Thymus (tissue), 11 donors: Measurements from ENCODE around the gene GTF3C5. TPM values are rescaled to one million over a fixed set of nuclear protein-coding genes. Genes with fewer than 3 reads are reported as not detected.
"Not testable (repeated sequence)": the region's sequence is repeated elsewhere in the genome, so short reads cannot be mapped to it uniquely, and the experiment has no call there.

ENCODE experiments used
- DNase-seq, 9 donors: peaks; one replicate each; pipeline ENCODE4 v3.0.0-alpha.2; 2013; ENCODE audit warnings: low spot score in 9 of 9, low read depth in 6 of 9, missing footprints in 1 of 9
- H3K27ac ChIP-seq, 2 donors: one replicate each; pipeline ENCODE4 v1.5.1; 2013; ENCODE audit warnings: control low read depth in 1 of 2, low read depth in 1 of 2, low read length in 1 of 2, mild to moderate bottlenecking in 1 of 2, moderate library complexity in 1 of 2
- H3K27me3 ChIP-seq, 2 donors: one replicate each; pipeline ENCODE4 v1.5.1; 2013; ENCODE audit warnings: low read length in 1 of 2; ENCODE audit not compliant: control insufficient read depth in 2 of 2, insufficient read depth in 1 of 2
- H3K36me3 ChIP-seq, 2 donors: one replicate each; pipeline ENCODE4 v1.5.1; 2013; ENCODE audit warnings: low read length in 1 of 2, mild to moderate bottlenecking in 1 of 2, moderate library complexity in 1 of 2; ENCODE audit not compliant: control insufficient read depth in 2 of 2, insufficient read depth in 2 of 2
- H3K4me1 ChIP-seq, 2 donors: one replicate each; pipeline ENCODE4 v1.5.1; 2013; ENCODE audit warnings: low read length in 2 of 2; ENCODE audit not compliant: control insufficient read depth in 2 of 2, insufficient read depth in 2 of 2
- H3K4me3 ChIP-seq, 2 donors: one replicate each; pipeline ENCODE4 v1.5.1; 2013; ENCODE audit warnings: low read length in 2 of 2, control low read depth in 1 of 2, mild to moderate bottlenecking in 1 of 2
- H3K9me3 ChIP-seq, 2 donors: one replicate each; pipeline ENCODE4 v1.5.1; 2013; ENCODE audit warnings: low read length in 1 of 2, mild to moderate bottlenecking in 1 of 2; ENCODE audit not compliant: control insufficient read depth in 2 of 2, insufficient read depth in 1 of 2
- WGBS: extraction: QIAGEN DNeasy Blood & Tissue Kit; methylation state at CpG from one replicate; pipeline ENCODE4 v1.1.7; 2013; 5-methylcytosine and 5-hydroxymethylcytosine counted together
- polyA plus RNA-seq: library from polyadenylated mRNA; stranded (reverse); fragments of 200-250 nt; gene quantifications from one replicate; pipeline ENCODE4 v1.2.3, GENCODE V29; 2013
- total RNA-seq: library from RNA; stranded (reverse); fragments of 120-200 nt; gene quantifications from one replicate; pipeline ENCODE4 v1.2.4, GENCODE V29; 2013
- donor health status: healthy.

GTF3C5 gene
- total and polyA plus RNA-seq, 2 donors = 64.0 to 85.7 TPM

DNA sequence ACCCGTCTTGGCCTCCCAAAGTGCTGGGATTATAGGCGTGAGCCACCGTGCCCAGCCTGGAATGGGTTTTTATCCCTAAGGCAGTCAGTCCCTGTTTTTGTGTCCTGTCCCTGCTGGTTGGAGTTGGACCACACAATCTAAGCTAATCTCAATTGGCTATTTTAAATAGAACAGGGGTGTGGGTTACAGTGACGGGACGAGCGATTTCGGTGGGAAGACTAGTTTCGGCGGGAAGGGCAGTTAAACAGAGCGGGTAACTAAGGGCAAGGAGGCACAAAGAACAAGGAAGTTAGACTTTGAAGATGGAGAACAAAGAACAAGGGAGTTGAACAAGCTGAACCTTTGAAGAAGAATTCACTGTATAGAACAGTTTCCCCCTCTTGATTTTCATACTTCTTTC, 1.4 kb downstream of the GTF3C5 start:
- no peak for DNase-seq
- H3K27me3 ChIP-seq = no peaks in the 10 kb centered on the region
- peak overlapping the region; percentile 86 to 92 for H3K4me3 ChIP-seq
- WGBS = 81% methylated on average over 10 of the region's 10 CpGs
- H3K9me3 ChIP-seq = peaks cover 0 to 6% of the 10 kb centered on the region in 2 donors
- no peak overlapping the region for H3K27ac ChIP-seq
- H3K36me3 ChIP-seq = peaks cover 12 to 18% of the 10 kb centered on the region in 2 donors
- peaks cover 20 to 24% of the 10 kb centered on the region in 2 donors for H3K4me1 ChIP-seq

GRCh38 chr9:133035669-133036068, 4.9 kb downstream of the GTF3C5 start:
- Histone ChIP-seq H3K4me3 (no peak overlapping the region), H3K36me3 (peaks cover 14 to 21% of the 10 kb centered on the region in 2 donors), H3K27me3 (no peaks in the 10 kb centered on the region), H3K4me1 (peaks cover 16 to 17% of the 10 kb centered on the region in 2 donors), H3K27ac (no peak overlapping the region), H3K9me3 (no peaks in the 10 kb centered on the region)
- no peak for DNase-seq
- WGBS = 85% methylated on average over 6 of the region's 6 CpGs

DNA sequence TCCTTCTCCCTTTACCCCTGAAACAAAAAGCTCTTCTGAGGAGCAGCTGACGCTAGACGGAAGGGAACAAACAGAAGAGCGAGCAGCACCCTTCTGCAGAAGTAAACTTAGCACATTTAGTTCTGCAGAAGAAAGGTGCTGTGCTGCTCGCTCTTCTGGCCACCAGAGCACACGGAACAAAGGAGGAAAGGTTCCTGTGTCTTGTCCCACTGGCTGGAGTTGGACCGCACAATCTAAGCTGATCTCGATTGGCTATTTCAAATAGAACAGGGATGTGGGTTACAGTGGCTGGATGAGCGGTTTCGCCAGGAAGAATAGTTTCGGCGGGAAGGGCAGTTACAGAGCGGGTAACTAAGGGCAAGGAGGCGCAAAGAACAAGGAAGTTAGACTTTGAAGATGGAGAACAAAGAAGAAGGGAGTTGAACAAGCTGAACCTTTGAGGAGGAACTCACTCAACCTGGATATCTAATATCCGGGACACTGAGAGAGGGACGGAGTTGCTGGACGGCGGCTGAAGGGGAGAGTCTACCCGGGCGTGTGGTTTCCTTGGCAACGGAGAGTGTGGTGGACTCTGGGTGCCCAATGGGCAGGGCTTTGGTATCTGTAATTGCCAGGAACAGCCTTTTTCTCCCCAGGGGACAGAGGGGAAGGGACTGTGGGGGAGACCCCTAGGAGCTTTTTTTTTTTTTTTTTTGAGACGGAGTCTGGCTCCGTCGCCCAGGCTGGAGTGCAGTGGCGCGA, 7.1 kb downstream of the GTF3C5 start:
- no peak for DNase-seq
- peaks cover 30 to 34% of the 10 kb centered on the region in 2 donors for H3K36me3 ChIP-seq
- H3K9me3 ChIP-seq = no peaks in the 10 kb centered on the region
- no peak overlapping the region for H3K4me3 ChIP-seq
- H3K27me3 ChIP-seq = no peaks in the 10 kb centered on the region
- no peak overlapping the region for H3K27ac ChIP-seq
- WGBS = 95% methylated on average over 25 of the region's 25 CpGs
- peaks cover 0 to 4% of the 10 kb centered on the region in 2 donors for H3K4me1 ChIP-seq

DNA sequence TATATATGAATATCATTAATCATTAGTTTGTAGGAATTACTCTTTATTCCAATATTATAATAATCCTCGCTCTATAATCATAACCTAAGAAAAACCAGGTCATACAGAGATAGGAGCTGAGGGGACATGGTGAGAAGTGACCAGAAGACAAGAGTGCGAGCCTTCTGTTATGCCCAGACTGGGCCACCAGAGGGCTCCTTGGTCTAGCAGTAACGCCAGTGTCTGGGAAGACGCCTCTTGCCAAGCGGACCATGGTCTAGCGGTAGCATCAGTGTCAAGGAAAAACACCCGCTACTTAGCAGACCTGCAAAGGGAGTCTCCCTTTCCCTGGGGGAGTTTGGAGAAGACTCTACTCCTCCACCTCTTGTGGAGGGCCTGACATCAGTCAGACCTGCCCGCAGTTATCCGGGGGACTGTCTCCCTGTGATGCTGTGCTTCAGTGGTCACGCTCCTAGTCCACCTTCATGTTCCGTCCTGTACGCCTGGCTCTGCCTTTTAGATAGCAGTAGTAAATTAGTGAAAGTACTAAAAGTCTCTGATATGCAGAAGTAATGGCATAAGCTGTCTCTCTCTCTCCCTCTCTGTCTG, 10.2 kb downstream of the GTF3C5 start:
- not testable (repeated sequence) for H3K27ac ChIP-seq, H3K27me3 ChIP-seq, H3K4me1 ChIP-seq, H3K4me3 ChIP-seq, H3K9me3 ChIP-seq, DNase-seq
- WGBS = 96% methylated on average over 12 of the region's 12 CpGs
- peaks cover 50 to 54% of the 10 kb centered on the region in 2 donors for H3K36me3 ChIP-seq

DNA sequence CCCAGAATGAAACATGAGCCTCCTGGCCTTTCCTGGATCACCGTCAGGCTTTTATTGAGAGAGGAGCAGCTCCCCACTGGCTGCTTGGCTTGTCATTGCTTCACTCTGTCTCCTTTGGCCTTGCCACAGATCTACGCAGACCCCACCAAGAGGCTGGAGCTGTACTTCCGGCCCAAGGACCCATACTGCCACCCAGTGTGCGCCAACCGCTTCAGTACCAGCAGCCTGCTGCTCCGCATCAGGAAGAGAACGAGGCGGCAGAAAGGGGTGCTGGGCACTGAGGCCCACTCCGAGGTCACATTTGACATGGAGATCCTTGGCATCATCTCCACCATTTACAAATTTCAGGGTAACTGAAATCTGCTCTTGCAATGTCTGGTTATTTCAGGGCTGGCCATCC, 11.2 kb downstream of the GTF3C5 start:
- Histone ChIP-seq H3K4me1 (no peaks in the 10 kb centered on the region), H3K36me3 (peaks cover 55 to 59% of the 10 kb centered on the region in 2 donors), H3K27me3 (no peaks in the 10 kb centered on the region), H3K27ac (no peak overlapping the region), H3K4me3 (no peak overlapping the region), H3K9me3 (no peaks in the 10 kb centered on the region)
- 97% methylated on average over 9 of the region's 9 CpGs for WGBS
- no peak for DNase-seq

DNA sequence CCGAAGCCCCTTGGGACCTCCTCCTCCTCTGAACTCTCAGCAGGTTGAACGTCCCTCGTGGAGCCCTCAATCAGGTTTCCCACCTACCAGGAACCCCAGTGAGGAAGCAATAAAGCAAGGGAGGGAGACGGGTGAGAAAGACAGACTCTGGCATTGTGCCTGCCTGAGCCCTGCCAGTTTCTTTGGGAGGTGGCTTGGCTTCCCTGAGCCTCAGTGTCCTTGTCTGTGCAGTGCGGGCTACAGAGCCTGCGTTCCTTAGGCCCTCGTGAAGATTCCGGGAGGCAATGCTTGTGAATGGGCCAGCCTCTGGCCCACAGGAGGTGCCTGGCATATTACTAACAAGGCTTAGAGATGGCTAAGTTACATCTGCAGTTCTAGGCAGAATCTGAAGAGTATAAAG, 11.9 kb downstream of the GTF3C5 start:
- no peaks in the 10 kb centered on the region for H3K4me1 ChIP-seq
- H3K27me3 ChIP-seq = no peaks in the 10 kb centered on the region
- no peak overlapping the region for H3K4me3 ChIP-seq
- peaks cover 61% of the 10 kb centered on the region in 2 donors for H3K36me3 ChIP-seq
- H3K27ac ChIP-seq = no peak overlapping the region
- DNase-seq = no peak
- WGBS = 96% methylated on average over 8 of the region's 8 CpGs
- H3K9me3 ChIP-seq = no peaks in the 10 kb centered on the region

DNA sequence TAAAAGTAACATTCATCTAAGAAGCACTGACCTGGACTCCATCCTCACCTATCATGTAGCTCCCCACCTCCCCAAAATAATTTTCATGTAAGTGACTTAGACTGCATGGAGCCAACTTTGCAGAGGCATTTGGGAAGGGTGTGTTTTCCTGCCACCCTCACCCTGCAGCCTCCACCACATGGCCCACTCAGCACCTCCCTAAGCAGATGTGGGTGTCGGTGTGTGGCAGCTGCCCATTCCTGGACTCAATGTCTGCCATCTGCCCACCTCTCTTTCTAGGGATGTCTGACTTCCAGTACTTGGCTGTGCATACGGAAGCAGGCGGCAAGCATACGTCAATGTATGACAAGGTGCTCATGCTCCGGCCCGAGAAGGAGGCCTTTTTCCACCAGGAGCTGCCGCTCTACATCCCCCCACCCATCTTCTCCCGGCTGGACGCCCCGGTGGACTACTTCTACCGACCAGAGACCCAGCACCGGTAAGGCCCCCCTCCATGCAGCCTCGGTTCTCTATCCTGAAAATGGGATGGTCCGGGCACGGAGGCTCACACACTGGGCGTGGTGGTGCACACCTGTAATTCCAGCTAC, 12.7 kb downstream of the GTF3C5 start:
- no peak for DNase-seq
- no peak overlapping the region for H3K27ac ChIP-seq
- WGBS = 96% methylated on average over 16 of the region's 16 CpGs
- H3K4me1 ChIP-seq = no peaks in the 10 kb centered on the region
- H3K27me3 ChIP-seq = no peaks in the 10 kb centered on the region
- no peak overlapping the region for H3K4me3 ChIP-seq
- peaks cover 61 to 63% of the 10 kb centered on the region in 2 donors for H3K36me3 ChIP-seq
- no peaks in the 10 kb centered on the region for H3K9me3 ChIP-seq

DNA sequence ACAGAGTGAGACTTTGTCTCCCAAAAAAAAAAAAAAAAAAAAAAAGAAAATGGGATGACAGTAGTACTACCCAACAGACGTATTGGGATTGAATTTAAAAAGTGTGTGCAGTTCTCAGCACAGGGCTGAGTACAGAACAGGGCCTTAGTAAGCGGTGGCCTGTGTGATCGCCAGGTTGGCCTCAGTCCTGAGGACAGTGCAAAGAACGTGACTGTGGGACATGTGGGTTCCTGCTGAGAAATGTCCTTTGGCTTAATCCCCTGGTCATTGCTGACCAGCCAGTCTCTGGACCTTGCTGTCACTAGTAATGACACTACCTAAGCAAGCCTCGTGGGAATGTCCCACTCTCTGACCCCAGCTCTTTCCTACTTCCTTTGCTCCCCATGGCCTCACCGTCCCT, 13.3 kb downstream of the GTF3C5 start:
- 98% methylated on average over 6 of the region's 6 CpGs for WGBS
- Histone ChIP-seq H3K9me3 (no peaks in the 10 kb centered on the region), H3K27ac (no peak overlapping the region), H3K4me3 (no peak overlapping the region), H3K27me3 (no peaks in the 10 kb centered on the region), H3K36me3 (peaks cover 64 to 68% of the 10 kb centered on the region in 2 donors), H3K4me1 (peaks cover 0 to 5% of the 10 kb centered on the region in 2 donors)
- no peak for DNase-seq

GRCh38 chr9:133044661-133045060, 13.9 kb downstream of the GTF3C5 start:
- Histone ChIP-seq H3K36me3 (peaks cover 70 to 73% of the 10 kb centered on the region in 2 donors), H3K27me3 (no peaks in the 10 kb centered on the region), H3K9me3 (no peaks in the 10 kb centered on the region), H3K4me1 (peaks cover 0 to 5% of the 10 kb centered on the region in 2 donors), H3K4me3 (no peak overlapping the region), H3K27ac (no peak overlapping the region)
- DNase-seq = no peak
- WGBS = 96% methylated on average over 11 of the region's 11 CpGs
